GM23338 (cell line): ENCODE data around the gene NLRX1. TPM values are rescaled to one million over a fixed set of nuclear protein-coding genes. Genes with fewer than 3 reads are reported as not detected.

Experiments
- ATAC-seq: fragments of 200-7000 bp; cut with Tn5 transposase; 3 replicates; pipeline ENCODE4 v1.9.1; 2020
- DNase-seq: peaks from one replicate; pipeline ENCODE4 v3.0.0-alpha.2; 2015; ENCODE audit warnings: low spot score
- H2AFZ ChIP-seq: fragments of 200-600 bp; sonication (generic); 2 replicates; pipeline ENCODE4 v1.8.0; 2016; ENCODE audit warnings: antibody characterized with exemption, mild to moderate bottlenecking, moderate library complexity
- H3F3A ChIP-seq: fragments of 200-600 bp; sonication (generic); replicated peaks from 2 replicates; pipeline ENCODE4 v1.8.0; 2017; ENCODE audit warnings: antibody characterized with exemption, mixed run types, low read depth
- H3K27ac ChIP-seq: fragments of 200-600 bp; sonication (generic); 2 replicates; pipeline ENCODE4 v1.6.1; 2016; ENCODE audit warnings: low read depth
- H3K27me3 ChIP-seq: fragments of 200-600 bp; sonication (generic); 2 replicates; pipeline ENCODE4 v1.8.0; 2016; ENCODE audit warnings: mild to moderate bottlenecking, mixed run types, moderate library complexity; ENCODE audit not compliant: insufficient read depth
- H3K36me3 ChIP-seq: fragments of 200-600 bp; sonication (generic); 2 replicates; pipeline ENCODE4 v1.8.0; 2016; ENCODE audit warnings: mild to moderate bottlenecking; ENCODE audit not compliant: insufficient read depth
- H3K4me1 ChIP-seq: fragments of 200-600 bp; sonication (generic); 2 replicates; pipeline ENCODE4 v1.8.0; 2016; ENCODE audit warnings: mild to moderate bottlenecking, moderate library complexity; ENCODE audit not compliant: insufficient read depth
- H3K4me2 ChIP-seq: fragments of 200-600 bp; sonication (generic); 2 replicates; pipeline ENCODE4 v1.7.1; 2017; ENCODE audit warnings: mixed run types
- H3K4me3 ChIP-seq: fragments of 200-600 bp; sonication (generic); 2 replicates; pipeline ENCODE4 v1.6.1; 2016; ENCODE audit warnings: mixed run types
- H3K79me2 ChIP-seq: fragments of 200-600 bp; sonication (generic); replicated peaks from 2 replicates; pipeline ENCODE4 v1.8.0; 2017; ENCODE audit warnings: mild to moderate bottlenecking; ENCODE audit not compliant: insufficient read depth
- H3K9me2 ChIP-seq: fragments of 200-600 bp; sonication (generic); 2 replicates; pipeline ENCODE4 v1.8.0; 2017; ENCODE audit not compliant: insufficient read depth
- H4K20me1 ChIP-seq: fragments of 200-600 bp; sonication (generic); replicated peaks from 2 replicates; pipeline ENCODE4 v1.8.0; 2017; ENCODE audit warnings: mild to moderate bottlenecking; ENCODE audit not compliant: insufficient read depth
- H3K27ac Mint-ChIP-seq: 2 replicates; pipeline ENCODE4 v1.8.0; 2020; ENCODE audit warnings: inconsistent platforms, mild to moderate bottlenecking, moderate library complexity, mixed read lengths
- H3K27me3 Mint-ChIP-seq: 3 replicates; pipeline ENCODE4 v1.8.0; 2022; ENCODE audit warnings: low read depth, mild to moderate bottlenecking, moderate library complexity, mixed read lengths, inconsistent platforms; ENCODE audit not compliant: insufficient read depth, poor library complexity
- H3K36me3 Mint-ChIP-seq: 3 replicates; pipeline ENCODE4 v1.8.0; 2021; ENCODE audit warnings: low read depth, mild to moderate bottlenecking, inconsistent platforms, moderate library complexity, mixed read lengths
- H3K4me1 Mint-ChIP-seq: 3 replicates; pipeline ENCODE4 v1.8.0; 2020; ENCODE audit warnings: mild to moderate bottlenecking, inconsistent platforms, mixed read lengths
- H3K4me3 Mint-ChIP-seq: 3 replicates; pipeline ENCODE4 v1.8.0; 2021; ENCODE audit warnings: moderate library complexity, mild to moderate bottlenecking, inconsistent platforms, mixed read lengths
- H3K9me3 Mint-ChIP-seq: 3 replicates; pipeline ENCODE4 v1.8.0; 2020; ENCODE audit warnings: moderate library complexity, mild to moderate bottlenecking, inconsistent platforms, mixed read lengths
- EZH2phosphoT487 ChIP-seq: fragments of 200-600 bp; sonication (generic); IDR thresholded peaks from one replicate; pipeline ENCODE4 v1.8.1; 2018; ENCODE audit warnings: antibody characterized with exemption; ENCODE audit not compliant: unreplicated experiment
- ZNF331 ChIP-seq: fragments of 250-450 bp; sonication (Bioruptor Pico); IDR thresholded peaks from 2 replicates; pipeline ENCODE4 v1.5.0; 2020; ENCODE audit warnings: low read depth, mild to moderate bottlenecking, moderate library complexity
- polyA plus RNA-seq: library from polyadenylated mRNA; unstranded; fragments of >200 nt; fragmentation: Nextera tagmentation; extraction: Ambion mirVana; gene quantifications from 2 replicates; pipeline ENCODE4 v1.2.1, GENCODE V29; 2016
- total RNA-seq: library from RNA; depleted of rRNA; stranded (reverse); fragments of >200 nt; shearing (Covaris generic); gene quantifications from 2 replicates; pipeline ENCODE4 v1.2.3, GENCODE V29; 2014
- TF ChIP-seq, protein P1 (sequence below), 2 experiments: fragments of 200-600 bp in 1 of 2; sonication (generic) in 1 of 2; conservative IDR thresholded peaks; 2 replicates each; pipeline versions ENCODE4 v1.5.1 to v1.6.1; 2016 to 2017; ENCODE audit warnings: antibody characterized with exemption in 2 of 2, low read depth in 2 of 2, mild to moderate bottlenecking in 2 of 2, moderate library complexity in 1 of 2
- TF ChIP-seq, protein P2 (sequence below): fragments of 250-450 bp; sonication (Bioruptor Pico); IDR thresholded peaks from 2 replicates; pipeline ENCODE4 v1.5.0; 2020; ENCODE audit warnings: mild to moderate bottlenecking, moderate library complexity
- TF ChIP-seq, protein P3 (sequence below): IDR thresholded peaks from one replicate; pipeline ENCODE4 v1.6.1; 2018; ENCODE audit warnings: antibody characterized with exemption; ENCODE audit not compliant: unreplicated experiment

Gene NLRX1
- total and polyA plus RNA-seq, 2 experiments from 2014 or later, result 2.8 to 13.8 TPM

DNA sequence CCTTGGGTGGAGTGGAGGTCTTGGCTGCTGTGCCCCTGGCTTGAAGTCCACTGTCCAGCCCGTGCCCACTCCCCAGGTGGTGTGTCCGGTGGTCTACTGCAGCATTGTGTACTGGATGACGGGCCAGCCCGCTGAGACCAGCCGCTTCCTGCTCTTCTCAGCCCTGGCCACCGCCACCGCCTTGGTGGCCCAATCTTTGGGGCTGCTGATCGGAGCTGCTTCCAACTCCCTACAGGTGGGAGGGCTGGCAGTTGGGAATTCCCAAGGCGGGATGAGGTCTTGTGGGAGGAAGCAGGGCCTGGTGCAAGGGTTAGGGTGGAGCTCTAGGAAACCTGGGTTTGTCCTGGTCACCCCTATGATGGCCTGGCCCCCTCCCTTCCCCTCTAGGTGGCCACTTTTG is 8.4 kb upstream of the NLRX1 start:
- Histone ChIP-seq H3K36me3 (no peaks in the 10 kb centered on the region), H3K4me3 (no peak overlapping the region), H3K9me2 (no peaks in the 10 kb centered on the region), H3K4me1 (no peaks in the 10 kb centered on the region), H3K27me3 (no peaks in the 10 kb centered on the region), H3K27ac (no peak overlapping the region), H3K4me2 (no peak overlapping the region), H3K79me2 (no peaks in the 10 kb centered on the region), H3F3A (no peaks in the 10 kb centered on the region), H4K20me1 (no peaks in the 10 kb centered on the region), H2AFZ (no peak overlapping the region)
- TF ChIP-seq, protein P1, sequence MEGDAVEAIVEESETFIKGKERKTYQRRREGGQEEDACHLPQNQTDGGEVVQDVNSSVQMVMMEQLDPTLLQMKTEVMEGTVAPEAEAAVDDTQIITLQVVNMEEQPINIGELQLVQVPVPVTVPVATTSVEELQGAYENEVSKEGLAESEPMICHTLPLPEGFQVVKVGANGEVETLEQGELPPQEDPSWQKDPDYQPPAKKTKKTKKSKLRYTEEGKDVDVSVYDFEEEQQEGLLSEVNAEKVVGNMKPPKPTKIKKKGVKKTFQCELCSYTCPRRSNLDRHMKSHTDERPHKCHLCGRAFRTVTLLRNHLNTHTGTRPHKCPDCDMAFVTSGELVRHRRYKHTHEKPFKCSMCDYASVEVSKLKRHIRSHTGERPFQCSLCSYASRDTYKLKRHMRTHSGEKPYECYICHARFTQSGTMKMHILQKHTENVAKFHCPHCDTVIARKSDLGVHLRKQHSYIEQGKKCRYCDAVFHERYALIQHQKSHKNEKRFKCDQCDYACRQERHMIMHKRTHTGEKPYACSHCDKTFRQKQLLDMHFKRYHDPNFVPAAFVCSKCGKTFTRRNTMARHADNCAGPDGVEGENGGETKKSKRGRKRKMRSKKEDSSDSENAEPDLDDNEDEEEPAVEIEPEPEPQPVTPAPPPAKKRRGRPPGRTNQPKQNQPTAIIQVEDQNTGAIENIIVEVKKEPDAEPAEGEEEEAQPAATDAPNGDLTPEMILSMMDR (conservative IDR thresholded peaks at IDR 0.05; ENCODE audit: low read depth in 2 of 2), result no peak
- Mint-ChIP-seq H3K4me1 (peaks cover 8% of the 10 kb centered on the region), H3K9me3 (no peaks in the 10 kb centered on the region), H3K36me3 (no peaks in the 10 kb centered on the region; the same call in 2 of the 3 replicates), H3K4me3 (no peak overlapping the region), H3K27ac (no peak overlapping the region), H3K27me3 (peaks cover 13% of the 10 kb centered on the region)
- DNase-seq (no peak), ATAC-seq (no peak)

DNA sequence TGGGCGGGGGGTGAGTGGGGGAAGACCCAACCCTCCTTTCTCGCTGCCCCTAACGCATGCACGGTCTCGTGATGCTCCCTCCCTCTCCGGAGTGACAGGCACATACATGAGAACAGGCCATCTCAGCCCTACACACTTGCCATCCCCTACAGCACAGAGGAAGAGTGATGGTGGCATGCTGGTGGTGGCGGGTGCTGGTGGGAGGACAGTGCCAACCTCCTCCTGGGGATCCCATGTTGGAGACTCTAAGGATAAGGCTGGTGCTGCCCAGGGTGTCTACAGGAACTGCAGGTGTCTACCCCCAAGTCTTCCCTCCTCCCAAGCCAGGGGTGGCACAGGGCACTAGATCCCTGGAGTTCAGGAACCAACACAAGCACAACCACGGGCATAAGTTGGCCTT is 6.7 kb upstream of the NLRX1 start:
- no peak overlapping the region for H3K27ac Mint-ChIP-seq
- peaks cover 12% of the 10 kb centered on the region for H3K27me3 Mint-ChIP-seq
- no peaks in the 10 kb centered on the region for H4K20me1 ChIP-seq
- H3K4me3 ChIP-seq, result no peak overlapping the region
- H3K9me2 ChIP-seq, result no peaks in the 10 kb centered on the region
- no peaks in the 10 kb centered on the region for H3K27me3 ChIP-seq
- no peaks in the 10 kb centered on the region; the same call in 2 of the 3 replicates for H3K36me3 Mint-ChIP-seq
- H3K79me2 ChIP-seq, result no peaks in the 10 kb centered on the region
- TF ChIP-seq, protein P2, sequence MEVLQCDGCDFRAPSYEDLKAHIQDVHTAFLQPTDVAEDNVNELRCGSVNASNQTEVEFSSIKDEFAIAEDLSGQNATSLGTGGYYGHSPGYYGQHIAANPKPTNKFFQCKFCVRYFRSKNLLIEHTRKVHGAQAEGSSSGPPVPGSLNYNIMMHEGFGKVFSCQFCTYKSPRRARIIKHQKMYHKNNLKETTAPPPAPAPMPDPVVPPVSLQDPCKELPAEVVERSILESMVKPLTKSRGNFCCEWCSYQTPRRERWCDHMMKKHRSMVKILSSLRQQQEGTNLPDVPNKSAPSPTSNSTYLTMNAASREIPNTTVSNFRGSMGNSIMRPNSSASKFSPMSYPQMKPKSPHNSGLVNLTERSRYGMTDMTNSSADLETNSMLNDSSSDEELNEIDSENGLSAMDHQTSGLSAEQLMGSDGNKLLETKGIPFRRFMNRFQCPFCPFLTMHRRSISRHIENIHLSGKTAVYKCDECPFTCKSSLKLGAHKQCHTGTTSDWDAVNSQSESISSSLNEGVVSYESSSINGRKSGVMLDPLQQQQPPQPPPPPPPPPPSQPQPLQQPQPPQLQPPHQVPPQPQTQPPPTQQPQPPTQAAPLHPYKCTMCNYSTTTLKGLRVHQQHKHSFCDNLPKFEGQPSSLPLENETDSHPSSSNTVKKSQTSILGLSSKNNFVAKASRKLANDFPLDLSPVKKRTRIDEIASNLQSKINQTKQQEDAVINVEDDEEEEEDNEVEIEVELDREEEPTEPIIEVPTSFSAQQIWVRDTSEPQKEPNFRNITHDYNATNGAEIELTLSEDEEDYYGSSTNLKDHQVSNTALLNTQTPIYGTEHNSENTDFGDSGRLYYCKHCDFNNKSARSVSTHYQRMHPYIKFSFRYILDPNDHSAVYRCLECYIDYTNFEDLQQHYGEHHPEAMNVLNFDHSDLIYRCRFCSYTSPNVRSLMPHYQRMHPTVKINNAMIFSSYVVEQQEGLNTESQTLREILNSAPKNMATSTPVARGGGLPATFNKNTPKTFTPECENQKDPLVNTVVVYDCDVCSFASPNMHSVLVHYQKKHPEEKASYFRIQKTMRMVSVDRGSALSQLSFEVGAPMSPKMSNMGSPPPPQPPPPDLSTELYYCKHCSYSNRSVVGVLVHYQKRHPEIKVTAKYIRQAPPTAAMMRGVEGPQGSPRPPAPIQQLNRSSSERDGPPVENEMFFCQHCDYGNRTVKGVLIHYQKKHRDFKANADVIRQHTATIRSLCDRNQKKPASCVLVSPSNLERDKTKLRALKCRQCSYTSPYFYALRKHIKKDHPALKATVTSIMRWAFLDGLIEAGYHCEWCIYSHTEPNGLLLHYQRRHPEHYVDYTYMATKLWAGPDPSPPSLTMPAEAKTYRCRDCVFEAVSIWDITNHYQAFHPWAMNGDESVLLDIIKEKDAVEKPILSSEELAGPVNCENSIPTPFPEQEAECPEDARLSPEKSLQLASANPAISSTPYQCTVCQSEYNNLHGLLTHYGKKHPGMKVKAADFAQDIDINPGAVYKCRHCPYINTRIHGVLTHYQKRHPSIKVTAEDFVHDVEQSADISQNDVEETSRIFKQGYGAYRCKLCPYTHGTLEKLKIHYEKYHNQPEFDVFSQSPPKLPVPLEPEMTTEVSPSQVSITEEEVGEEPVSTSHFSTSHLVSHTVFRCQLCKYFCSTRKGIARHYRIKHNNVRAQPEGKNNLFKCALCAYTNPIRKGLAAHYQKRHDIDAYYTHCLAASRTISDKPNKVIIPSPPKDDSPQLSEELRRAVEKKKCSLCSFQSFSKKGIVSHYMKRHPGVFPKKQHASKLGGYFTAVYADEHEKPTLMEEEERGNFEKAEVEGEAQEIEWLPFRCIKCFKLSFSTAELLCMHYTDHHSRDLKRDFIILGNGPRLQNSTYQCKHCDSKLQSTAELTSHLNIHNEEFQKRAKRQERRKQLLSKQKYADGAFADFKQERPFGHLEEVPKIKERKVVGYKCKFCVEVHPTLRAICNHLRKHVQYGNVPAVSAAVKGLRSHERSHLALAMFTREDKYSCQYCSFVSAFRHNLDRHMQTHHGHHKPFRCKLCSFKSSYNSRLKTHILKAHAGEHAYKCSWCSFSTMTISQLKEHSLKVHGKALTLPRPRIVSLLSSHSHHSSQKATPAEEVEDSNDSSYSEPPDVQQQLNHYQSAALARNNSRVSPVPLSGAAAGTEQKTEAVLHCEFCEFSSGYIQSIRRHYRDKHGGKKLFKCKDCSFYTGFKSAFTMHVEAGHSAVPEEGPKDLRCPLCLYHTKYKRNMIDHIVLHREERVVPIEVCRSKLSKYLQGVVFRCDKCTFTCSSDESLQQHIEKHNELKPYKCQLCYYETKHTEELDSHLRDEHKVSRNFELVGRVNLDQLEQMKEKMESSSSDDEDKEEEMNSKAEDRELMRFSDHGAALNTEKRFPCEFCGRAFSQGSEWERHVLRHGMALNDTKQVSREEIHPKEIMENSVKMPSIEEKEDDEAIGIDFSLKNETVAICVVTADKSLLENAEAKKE, result no peak
- TF ChIP-seq, protein P3, sequence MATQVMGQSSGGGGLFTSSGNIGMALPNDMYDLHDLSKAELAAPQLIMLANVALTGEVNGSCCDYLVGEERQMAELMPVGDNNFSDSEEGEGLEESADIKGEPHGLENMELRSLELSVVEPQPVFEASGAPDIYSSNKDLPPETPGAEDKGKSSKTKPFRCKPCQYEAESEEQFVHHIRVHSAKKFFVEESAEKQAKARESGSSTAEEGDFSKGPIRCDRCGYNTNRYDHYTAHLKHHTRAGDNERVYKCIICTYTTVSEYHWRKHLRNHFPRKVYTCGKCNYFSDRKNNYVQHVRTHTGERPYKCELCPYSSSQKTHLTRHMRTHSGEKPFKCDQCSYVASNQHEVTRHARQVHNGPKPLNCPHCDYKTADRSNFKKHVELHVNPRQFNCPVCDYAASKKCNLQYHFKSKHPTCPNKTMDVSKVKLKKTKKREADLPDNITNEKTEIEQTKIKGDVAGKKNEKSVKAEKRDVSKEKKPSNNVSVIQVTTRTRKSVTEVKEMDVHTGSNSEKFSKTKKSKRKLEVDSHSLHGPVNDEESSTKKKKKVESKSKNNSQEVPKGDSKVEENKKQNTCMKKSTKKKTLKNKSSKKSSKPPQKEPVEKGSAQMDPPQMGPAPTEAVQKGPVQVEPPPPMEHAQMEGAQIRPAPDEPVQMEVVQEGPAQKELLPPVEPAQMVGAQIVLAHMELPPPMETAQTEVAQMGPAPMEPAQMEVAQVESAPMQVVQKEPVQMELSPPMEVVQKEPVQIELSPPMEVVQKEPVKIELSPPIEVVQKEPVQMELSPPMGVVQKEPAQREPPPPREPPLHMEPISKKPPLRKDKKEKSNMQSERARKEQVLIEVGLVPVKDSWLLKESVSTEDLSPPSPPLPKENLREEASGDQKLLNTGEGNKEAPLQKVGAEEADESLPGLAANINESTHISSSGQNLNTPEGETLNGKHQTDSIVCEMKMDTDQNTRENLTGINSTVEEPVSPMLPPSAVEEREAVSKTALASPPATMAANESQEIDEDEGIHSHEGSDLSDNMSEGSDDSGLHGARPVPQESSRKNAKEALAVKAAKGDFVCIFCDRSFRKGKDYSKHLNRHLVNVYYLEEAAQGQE, result no peak
- no peak for TF ChIP-seq ZNF331 (CRISPR knock-in tag)
- TF ChIP-seq EZH2phosphoT487, result no peak
- TF ChIP-seq, protein P1 (conservative IDR thresholded peaks at IDR 0.05; ENCODE audit: low read depth in 2 of 2), result no peak
- no peak overlapping the region for H3K4me2 ChIP-seq
- H3F3A ChIP-seq, result no peaks in the 10 kb centered on the region
- peaks cover 14% of the 10 kb centered on the region for H3K4me1 Mint-ChIP-seq
- no peaks in the 10 kb centered on the region for H3K36me3 ChIP-seq
- no peak overlapping the region for H2AFZ ChIP-seq
- no peaks in the 10 kb centered on the region for H3K9me3 Mint-ChIP-seq
- no peak overlapping the region for H3K27ac ChIP-seq
- DNase-seq (no peak), ATAC-seq (no peak)
- H3K4me1 ChIP-seq, result peaks cover 6% of the 10 kb centered on the region; the same call in 1 of the 2 replicates
- no peak overlapping the region for H3K4me3 Mint-ChIP-seq
